SHP77 treated with DMSO at 0.1 percent for 48 hours (cell line): ENCODE measurements around the gene KLF13.
"Not testable (repeated sequence)": the region's sequence is repeated elsewhere in the genome, so short reads cannot be mapped to it uniquely, and the experiment has no call there.

ENCODE experiments used
- DNase-seq: peaks from one replicate; lab custom pipeline; 2025; lab: John Stamatoyannopoulos, UW

The KLF13 gene

GRCh38 chr15:31345606-31346366 lies 19.2 kb downstream of the KLF13 start:
- DNase-seq: no peak

DNA sequence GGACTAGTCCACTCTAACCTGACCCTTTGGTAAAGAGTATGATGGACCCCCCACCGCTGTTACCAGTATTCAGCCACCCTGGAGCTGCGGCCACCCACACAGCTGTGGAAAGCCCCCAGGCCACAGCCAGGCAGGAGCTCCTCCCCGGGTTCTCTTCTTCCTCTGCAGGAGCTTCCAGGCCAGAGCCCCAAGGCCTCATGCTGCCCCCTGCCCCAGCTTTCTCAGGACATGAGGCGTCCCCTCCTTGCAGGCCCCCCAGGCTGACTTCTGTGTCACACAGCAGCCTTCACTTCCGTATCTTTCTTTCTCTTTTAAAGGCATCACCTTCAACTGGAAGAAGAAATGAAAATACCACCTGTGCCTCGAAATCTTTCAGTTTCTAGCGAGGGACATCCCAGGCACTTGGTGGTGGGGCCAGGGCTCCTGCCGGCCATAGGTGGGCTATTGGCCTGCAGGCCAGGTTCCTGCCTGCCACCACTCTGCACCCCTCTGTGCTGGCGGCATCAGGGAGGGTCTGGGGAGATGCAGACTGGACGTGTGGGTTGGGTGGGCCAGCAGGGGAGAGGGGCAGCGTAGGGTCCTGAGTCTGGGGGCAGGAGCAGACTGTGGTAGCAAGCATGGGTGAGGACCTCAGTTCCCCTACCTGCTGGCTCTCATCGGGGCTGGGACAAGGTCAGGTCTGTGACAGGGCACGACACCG lies 19.9 kb downstream of the KLF13 start:
- DNase-seq: no peak

DNA sequence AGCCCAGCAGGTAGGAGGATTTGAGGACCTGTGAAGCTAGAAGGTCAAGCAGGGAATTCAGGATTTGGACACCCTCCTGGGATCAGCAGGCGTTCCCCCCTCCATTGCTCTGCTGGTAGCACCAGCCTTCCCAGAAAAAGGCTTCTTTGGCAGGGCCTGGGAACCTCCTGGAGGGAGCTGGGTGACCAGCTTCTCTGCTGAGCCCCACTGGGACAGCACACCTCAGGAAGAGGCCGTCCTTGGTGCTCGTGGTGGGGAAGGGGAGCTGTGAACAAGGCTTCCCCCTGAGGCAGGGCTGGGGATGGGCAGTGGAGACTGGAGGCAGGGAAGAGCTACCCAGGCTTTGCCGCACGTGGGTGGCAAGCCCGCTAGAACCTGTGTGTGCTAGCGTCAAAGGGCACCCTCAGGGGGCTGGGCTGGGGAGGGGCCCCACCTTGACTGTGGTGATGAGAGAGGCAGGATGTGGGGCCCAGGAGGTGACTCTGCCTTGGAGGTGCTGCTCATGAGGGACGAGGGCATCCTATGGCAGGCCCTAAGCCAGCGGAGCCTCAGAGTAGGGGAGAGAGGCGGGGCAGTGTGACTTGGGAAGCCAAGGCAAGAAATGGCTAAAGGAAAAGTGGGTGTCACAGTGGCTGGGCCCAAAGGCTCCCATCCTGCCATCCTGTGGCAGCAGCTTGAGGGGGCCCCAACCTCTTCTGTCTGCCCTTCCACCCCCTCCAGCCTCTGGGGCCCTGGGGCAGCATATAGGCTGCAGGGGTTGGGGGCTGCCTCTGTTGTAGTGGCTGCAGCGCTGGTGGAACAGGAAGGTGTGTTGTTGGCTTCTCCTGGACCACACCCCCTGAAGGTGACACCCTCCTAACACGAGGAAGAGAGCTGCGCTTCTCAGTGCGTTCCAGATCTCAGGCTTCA lies 20.7 kb downstream of the KLF13 start:
- no peak for DNase-seq

GRCh38 chr15:31347981-31348803 lies 21.6 kb downstream of the KLF13 start:
- no peak for DNase-seq

DNA sequence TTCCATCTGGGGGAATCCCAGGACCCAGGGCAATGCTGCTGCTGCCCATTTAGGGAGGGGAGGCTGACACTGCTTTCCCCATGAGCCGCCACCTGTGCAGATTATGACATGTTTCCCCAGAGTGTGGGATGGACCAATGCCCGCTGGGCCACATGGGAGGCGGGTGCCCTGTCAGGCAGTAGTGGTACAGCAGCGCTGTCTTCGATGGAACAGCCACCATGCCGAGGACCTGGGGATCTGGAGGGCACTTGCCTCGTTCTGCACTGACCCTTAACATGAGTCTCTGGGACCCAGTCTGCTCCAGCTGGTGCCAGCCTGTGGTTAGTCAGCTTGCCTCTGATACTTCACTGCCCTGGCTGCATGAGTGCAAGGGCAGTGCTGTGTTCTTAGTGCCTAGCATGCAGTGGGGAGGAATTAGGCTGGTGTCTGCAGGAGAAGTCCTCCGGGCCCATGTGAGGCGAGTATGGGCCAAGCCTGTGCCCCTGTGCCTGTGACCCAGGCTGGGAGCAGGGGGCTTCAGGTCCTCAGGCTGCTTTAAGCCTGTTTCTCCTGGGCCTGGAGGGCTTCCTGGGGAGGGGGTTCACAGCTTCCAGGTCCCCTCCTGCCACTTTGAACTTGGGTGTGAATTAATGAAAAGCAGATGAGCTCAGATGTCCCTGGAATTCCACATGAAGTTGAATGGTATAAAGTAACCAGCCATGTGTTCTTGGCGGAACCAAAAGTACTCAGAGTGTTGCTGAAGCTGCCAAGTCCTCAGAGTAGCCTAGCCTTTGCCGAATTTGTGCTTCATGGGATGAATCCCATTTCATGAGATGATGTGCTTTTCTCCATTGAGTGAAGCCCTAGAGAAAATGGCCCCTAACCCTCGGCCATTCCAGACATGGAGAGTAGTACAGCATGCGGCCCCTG lies 22.9 kb downstream of the KLF13 start:
- no peak for DNase-seq

DNA sequence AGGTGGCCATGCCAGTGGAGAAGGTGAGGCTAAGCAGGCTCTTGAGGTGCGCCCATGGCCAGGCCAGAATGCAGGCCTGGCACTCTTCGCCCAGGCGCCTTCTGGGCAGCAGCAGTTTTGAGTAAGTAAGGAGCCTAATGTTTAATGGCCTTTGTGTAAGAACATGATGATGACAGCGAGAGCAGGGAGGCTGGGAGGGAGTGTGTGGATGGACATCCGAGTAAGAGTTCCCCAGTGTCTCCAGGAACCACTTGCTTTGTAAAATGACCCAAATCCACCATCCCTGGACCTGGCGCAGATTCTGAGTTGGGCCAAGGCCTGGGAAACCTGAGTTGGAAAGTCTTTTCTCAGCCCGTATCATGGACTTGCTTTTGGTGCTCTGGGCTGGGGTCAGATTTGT lies 24.1 kb downstream of the KLF13 start:
- no peak for DNase-seq

- DNase-seq: peak; percentile 69
Measured at GRCh38 chr15:31352339-31352751, 25.7 kb downstream of the KLF13 start.

GRCh38 chr15:31352911-31353811 lies 26.5 kb downstream of the KLF13 start:
- no peak for DNase-seq

- no peak for DNase-seq
Measured at GRCh38 chr15:31353931-31354330, 27.3 kb downstream of the KLF13 start.

DNA sequence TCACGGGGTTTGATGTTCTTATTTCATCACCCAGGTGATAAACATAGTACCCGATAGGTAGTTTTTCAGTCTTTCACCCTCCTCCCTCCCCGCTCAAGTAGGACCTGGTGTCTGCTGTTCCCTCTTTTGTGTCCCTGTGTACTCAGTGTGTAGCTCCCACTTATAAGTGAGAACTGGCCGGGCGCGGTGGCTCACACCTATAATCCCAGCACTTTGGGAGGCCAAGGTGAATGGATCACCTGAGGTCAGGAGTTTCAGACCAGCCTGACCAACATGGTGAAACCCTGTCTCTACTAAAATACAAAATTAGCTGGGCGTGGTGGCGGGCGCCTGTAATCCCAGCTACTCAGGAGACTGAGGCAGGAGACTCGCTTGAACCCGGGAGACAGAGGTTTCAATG lies 29.5 kb downstream of the KLF13 start:
- DNase-seq: not testable (repeated sequence)

DNA sequence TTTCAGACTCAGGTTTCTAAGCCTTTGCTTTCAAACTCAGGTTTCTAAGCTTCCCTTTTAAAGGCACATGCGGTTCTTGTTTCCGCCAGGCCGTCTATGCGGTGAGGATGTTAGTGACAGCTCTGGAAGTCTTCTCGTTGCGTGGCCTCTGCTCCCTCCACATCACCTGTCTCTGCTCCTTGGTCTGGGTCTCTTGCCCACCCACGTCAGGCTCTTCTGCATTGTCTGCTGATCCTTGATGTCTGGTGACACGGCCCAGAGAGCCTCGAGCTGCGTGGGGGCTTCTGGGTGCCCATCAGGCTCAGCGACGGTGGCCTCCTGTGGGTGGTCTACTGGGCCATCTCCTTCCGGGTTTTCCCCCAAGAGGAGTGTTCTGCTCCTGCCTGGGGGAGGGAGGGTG lies 30.5 kb downstream of the KLF13 start:
- DNase-seq: no peak

- no peak for DNase-seq
Measured at GRCh38 chr15:31358163-31358562, 31.5 kb downstream of the KLF13 start.

DNA sequence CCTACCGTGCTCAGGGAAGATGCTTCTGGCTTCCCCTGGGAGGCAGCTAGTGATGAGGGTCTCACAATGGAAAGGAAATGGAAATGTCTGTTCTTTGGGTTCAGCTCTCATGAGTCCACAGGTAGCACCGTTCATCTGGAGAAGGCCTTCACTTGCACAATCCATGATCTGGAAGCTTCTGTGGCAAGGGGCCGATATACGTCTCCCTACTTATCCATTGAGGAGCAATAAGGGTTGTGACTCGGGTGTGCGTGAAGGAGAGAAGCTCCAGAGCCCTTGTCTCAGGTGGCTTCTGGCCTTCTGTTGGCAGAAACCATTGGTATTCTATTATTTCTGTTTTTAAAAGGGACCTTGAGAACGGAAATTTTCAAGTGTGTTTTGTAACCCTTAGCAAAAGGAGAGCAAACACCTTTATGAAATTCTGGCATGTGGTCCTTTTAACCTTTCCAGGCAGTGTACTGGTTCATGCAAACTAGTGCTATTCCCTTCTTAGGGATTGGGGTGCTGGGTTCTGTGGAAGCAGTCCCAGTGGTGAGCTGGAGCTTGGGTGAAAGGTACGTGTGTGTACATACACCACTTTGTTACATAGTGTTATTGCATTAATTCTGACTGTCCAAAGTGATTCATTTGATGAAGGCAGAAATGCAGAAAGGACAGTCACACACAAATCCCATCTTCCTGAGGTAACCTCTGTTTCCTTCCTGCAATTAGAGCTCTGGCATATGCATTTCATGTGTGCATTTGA lies 32.5 kb downstream of the KLF13 start:
- DNase-seq: no peak

DNA sequence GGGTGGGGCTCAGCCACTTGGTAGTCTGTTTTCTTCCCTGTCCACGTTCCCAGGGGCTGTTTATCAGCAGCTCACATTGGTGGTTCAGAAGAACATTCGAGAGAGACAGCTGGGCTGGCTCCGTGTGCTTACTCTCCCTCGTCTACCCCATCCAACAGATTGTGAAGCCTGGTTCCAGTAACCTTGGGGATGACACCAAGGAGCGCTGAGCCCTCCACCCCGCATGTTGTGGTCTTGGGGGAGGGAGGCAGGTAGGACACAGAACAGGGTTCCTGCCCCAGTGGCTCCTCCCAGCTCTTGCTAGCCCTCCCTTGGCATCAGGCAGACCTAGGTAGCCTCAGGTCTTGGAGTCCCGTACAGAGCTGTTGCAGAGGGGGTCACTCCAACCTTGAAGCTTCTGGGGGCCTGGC lies 33.1 kb downstream of the KLF13 start:
- no peak for DNase-seq

GRCh38 chr15:31360158-31360561 lies 33.5 kb downstream of the KLF13 start:
- no peak for DNase-seq

- no peak for DNase-seq
Measured at GRCh38 chr15:31360843-31361763, 34.5 kb downstream of the KLF13 start.

DNA sequence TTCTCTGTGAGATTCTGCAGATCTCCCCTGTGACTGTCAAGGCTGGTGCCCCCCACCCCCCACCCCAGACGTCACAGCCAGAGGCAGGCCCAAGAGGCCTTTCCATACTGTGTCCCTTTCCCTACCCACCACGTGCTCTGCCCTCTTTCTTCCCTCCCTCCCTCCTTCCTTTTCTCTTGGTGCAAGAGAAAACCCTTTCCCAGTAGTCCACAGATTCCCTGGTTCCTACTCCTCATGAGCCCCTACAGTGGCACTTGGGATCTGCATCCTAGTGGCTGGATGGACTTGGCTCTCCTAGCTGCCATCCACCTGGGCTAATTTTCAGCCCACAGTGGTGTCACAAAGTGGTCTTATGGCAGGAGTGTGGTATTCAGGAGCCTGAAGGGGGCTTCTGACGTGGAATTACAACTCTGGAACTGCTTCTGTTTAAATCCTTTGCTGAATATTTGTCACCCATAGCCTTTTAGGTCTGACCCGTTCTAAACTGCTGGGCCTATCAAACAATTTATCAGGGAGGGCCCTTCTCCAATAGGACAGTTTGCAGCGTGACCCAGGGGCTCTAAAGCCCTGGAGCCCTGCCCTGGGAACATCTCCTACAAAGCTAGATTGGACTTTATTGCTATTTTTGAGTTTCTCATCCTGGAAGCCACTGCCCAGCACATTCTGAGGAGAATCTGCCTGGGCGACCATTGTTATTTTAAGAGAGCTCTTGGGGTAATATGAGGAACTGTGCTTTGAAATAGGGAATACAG lies 35.3 kb downstream of the KLF13 start:
- peak; percentile 33 for DNase-seq
